HG02588 (cell line): Measurements from ENCODE around the gene KRT23.

ENCODE experiments used
- ATAC-seq: cut with Tn5 transposase; IDR thresholded peaks from one replicate; pipeline ENCODE4 v1.9.1; 2021; ENCODE audit warnings: mild to moderate bottlenecking, moderate library complexity; ENCODE audit not compliant: unreplicated experiment

Gene KRT23

GRCh38 chr17:40937384-40937819 is at the start of gene KRT23:
TSS of gene KRT23 (minus strand) at chr17:40937646. CDS start at chr17:40936603, 1,043 bp downstream.
- ATAC-seq: no peak

- ATAC-seq: no peak
These were observed 49.5 kb upstream of the KRT23 start for GRCh38 chr17:40986920-40987319.

- no peak for ATAC-seq
These were observed 46.8 kb upstream of the KRT23 start, which contains the start of gene KRT40 for GRCh38 chr17:40984226-40984625. TSS of gene KRT40 (minus strand) at chr17:40984326. CDS start at chr17:40984273, 53 bp downstream.

- no peak for ATAC-seq
These were observed 43.7 kb upstream of the KRT23 start for GRCh38 chr17:40981115-40981514.

- ATAC-seq: no peak
These were observed 43.1 kb upstream of the KRT23 start for GRCh38 chr17:40980596-40980995.

- ATAC-seq: no peak
These were observed 42.7 kb upstream of the KRT23 start for GRCh38 chr17:40980117-40980516.

- no peak for ATAC-seq
These were observed 41.2 kb upstream of the KRT23 start for GRCh38 chr17:40978575-40979151.

- no peak for ATAC-seq
These were observed 38.1 kb upstream of the KRT23 start for GRCh38 chr17:40975516-40975915.

GRCh38 chr17:40974366-40974765 is 36.9 kb upstream of the KRT23 start:
- ATAC-seq: no peak

- ATAC-seq: no peak
These were observed 30.1 kb upstream of the KRT23 start for GRCh38 chr17:40967582-40967981.

- no peak for ATAC-seq
These were observed 29.4 kb upstream of the KRT23 start, which contains the start of gene KRT39 for GRCh38 chr17:40966848-40967247. TSS of gene KRT39 (minus strand) at chr17:40966948. CDS start at chr17:40966856, 92 bp downstream.

GRCh38 chr17:40963838-40964237 is 26.4 kb upstream of the KRT23 start:
- no peak for ATAC-seq

GRCh38 chr17:40962059-40962561 is 24.7 kb upstream of the KRT23 start:
- ATAC-seq: no peak

- no peak for ATAC-seq
These were observed 24.1 kb upstream of the KRT23 start for GRCh38 chr17:40961591-40961990.

- no peak for ATAC-seq
These were observed 22.7 kb upstream of the KRT23 start for GRCh38 chr17:40960144-40960543.

- ATAC-seq: no peak
These were observed 20.9 kb upstream of the KRT23 start for GRCh38 chr17:40958086-40958953.

- ATAC-seq: no peak
These were observed 19.2 kb upstream of the KRT23 start for GRCh38 chr17:40956401-40957254.

- ATAC-seq: no peak
These were observed 16.4 kb upstream of the KRT23 start for GRCh38 chr17:40953881-40954280.

- no peak for ATAC-seq
These were observed 15.2 kb upstream of the KRT23 start for GRCh38 chr17:40952661-40953060.

- ATAC-seq: no peak
These were observed 14.7 kb upstream of the KRT23 start for GRCh38 chr17:40952154-40952553.
